ENCODE data around the gene KREMEN1. TPM values are rescaled to one million over a fixed set of nuclear protein-coding genes. Genes with fewer than 3 reads are reported as not detected.

The KREMEN1 gene
- total and polyA plus RNA-seq, 9 of the 15 experiments (the other 6 are each of a cell fraction or from before 2014, with no cell fraction given): 0.69 to 11.5 (median 4.3) TPM

- Histone ChIP-seq H3K36me3 (ENCODE audit: control insufficient read depth, insufficient read depth, low read length) (no peaks in the 10 kb centered on the region), H3K27me3 (ENCODE audit: control insufficient read depth in 2 of 2, insufficient read depth in 2 of 2, low read length in 2 of 2) (no peaks in the 10 kb centered on the region), H3K9me3 (replicated peaks; ENCODE audit: control insufficient read depth, insufficient read depth, low read depth, low read length) (no peaks in the 10 kb centered on the region), H3K27ac (ENCODE audit: extremely low read depth, low read depth, low read length) (peak overlapping the region; percentile 14; the same call in 1 of the 3 replicates), H2AFZ (ENCODE audit: low read depth, low read length) (no peak overlapping the region), H3K9ac (ENCODE audit: insufficient read depth in 1 of 2, low read depth in 2 of 2, low read length in 2 of 2) (peak overlapping the region; percentile 62 to 92; a peak in 3 of 4 replicates), H3K4me2 (ENCODE audit: insufficient read depth, low read length) (peak overlapping the region; percentile 80), H3K9me1 (ENCODE audit: control insufficient read depth, insufficient read depth, low read length) (no peaks in the 10 kb centered on the region), H4K20me1 (replicated peaks; ENCODE audit: control insufficient read depth, insufficient read depth, low read length) (no peaks in the 10 kb centered on the region), H3K4me1 (replicated peaks in 1 of 2; ENCODE audit: control insufficient read depth in 2 of 2, insufficient read depth in 2 of 2, low read length in 2 of 2) (peaks cover 45 to 59% of the 10 kb centered on the region in 2 experiments), H3K4me3 (peak overlapping the region; percentile 76; the same call in 1 of the 2 replicates), H3K79me2 (ENCODE audit: control insufficient read depth, insufficient read depth, low read length) (peaks cover 16% of the 10 kb centered on the region; the same call in 2 of the 3 replicates)
- in situ Hi-C loops (cut with MboI): no loop called here
- POLR2A ChIA-PET: interaction anchor here (1.5 to 3.4 kb wide), 2 partner anchors 9 to 13 kb away, joined by 4 to 13 read pairs; no protein-coding TSS in a partner anchor
- DNase-seq (ENCODE audit: extremely low read depth in 1 of 4, low spot score in 3 of 4) (peak in 1 of 4 experiments; percentile 2), ATAC-seq (no peak), FAIRE-seq (peak; percentile 15)
- 78% methylated on average over 7 of the region's 8 CpGs for WGBS (ENCODE audit: insufficient coverage, low coverage, missing lambda C conversion rate)
- intact Hi-C loops (cut with micrococcal nuclease): no loop called here
- TSS peak; percentile 59 for BruUV-seq (replicated peaks)
- TF ChIP-seq CHAMP1 (IDR thresholded peaks at IDR 0.05): no peak
- TF ChIP-seq NR1H2 (CRISPR knock-in tag; IDR thresholded peaks at IDR 0.05): no peak
- no peak for TF ChIP-seq GABPB1 (CRISPR knock-in tag; IDR thresholded peaks at IDR 0.05)
- 0 out of 2 replicates have a peak, but pooled peaks have one; percentile 16 for TF ChIP-seq RBFOX2 (IDR thresholded peaks at IDR 0.05; ENCODE audit: low read depth, low read length)
- TF ChIP-seq CHD7 (IDR thresholded peaks at IDR 0.05; ENCODE audit: low read depth, low read length): no peak
- no peak for TF ChIP-seq ZNF133 (CRISPR knock-in tag; IDR thresholded peaks at IDR 0.05)
- CTCF ChIA-PET (ENCODE audit: low intra/inter-chr PET ratio): no interaction called here
These were observed 131.8 kb downstream of the KREMEN1 start for GRCh38 chr22:29204455-29205183.
